Left cardiac atrium (tissue), 4 donors: ENCODE results near the gene TEDC2. TPM values are rescaled to one million over a fixed set of nuclear protein-coding genes. Genes with fewer than 3 reads are reported as not detected.
A peak's percentile ranks its signal among the peaks of the same experiment; 100 is the strongest.

Source experiments
- ATAC-seq, 2 donors: fragments of 200-7000 bp; cut with Tn5 transposase; one replicate each; pipeline ENCODE4 v1.9.1; 2020; ENCODE audit warnings: mild to moderate bottlenecking in 2 of 2, moderate library complexity in 2 of 2
- DNase-seq: peaks from one replicate; pipeline ENCODE4 v3.0.0-alpha.2; 2020
- intact Hi-C, 2 donors: fragments of 100-400 bp; cut with DNase I; formaldehyde crosslinking; loops; one replicate each; pipeline versions ENCODE4 v1.14.1 to v1.15.1; 2022 to 2023
- total RNA-seq, 2 donors: library from RNA; stranded (reverse); fragmentation: NEBNext Ultra II Directional; extraction: Animal tissue kit (Norgen Biotek cat#: 25700); gene quantifications; one replicate each; pipeline ENCODE4 v1.2.1, GENCODE V29; 2021
- donor health status: DM: no; HTN: yes; CAD: no.
- donor health status: DM: no; HTN: yes; CAD: no; lungs with severe emphysema.
- donor health status: DM: yes; HTN: yes; CAD: no.
- donor health status: Dilated cardiomyopathy.

Gene TEDC2
- total RNA-seq, 2 donors from 2014 or later = 0.47 to 2.8 TPM

- DNase-seq (no peak), ATAC-seq (peak in 1 of 2 donors; percentile 20)
- intact Hi-C loops = no loop called here
These were observed 842 bp upstream of the TEDC2 start for GRCh38 chr16:2458887-2459646.

- intact Hi-C loops = no loop called here
- ATAC-seq (no peak), DNase-seq (no peak)
These were observed 443 bp downstream of the TEDC2 start for GRCh38 chr16:2460391-2460713.

DNA sequence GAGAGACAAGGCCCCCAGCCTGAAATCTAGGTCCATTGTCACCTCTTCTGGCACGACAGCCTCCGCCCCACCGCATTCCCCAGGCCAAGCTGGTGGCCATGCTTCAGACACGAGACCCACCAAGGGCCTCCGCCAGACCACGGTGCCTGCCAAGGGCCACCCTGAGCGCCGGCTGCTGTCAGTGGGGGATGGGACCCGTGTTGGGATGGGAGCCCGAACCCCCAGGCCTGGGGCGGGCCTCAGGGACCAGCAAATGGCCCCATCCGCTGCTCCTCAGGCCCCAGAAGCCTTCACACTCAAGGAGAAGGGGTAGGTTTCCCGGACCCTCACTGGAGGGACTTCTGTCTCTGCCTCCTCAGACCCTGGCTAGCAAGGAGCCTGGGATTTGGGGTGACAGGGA lies 1.0 kb downstream of the TEDC2 start:
- intact Hi-C loops = no loop called here

GRCh38 chr16:2462031-2462866 lies 2.3 kb downstream of the TEDC2 start:
- intact Hi-C loops = no loop called here
- ATAC-seq (no peak), DNase-seq (no peak)

More for the DNA sequence above, 1.0 kb downstream of the TEDC2 start:
- DNase-seq (no peak), ATAC-seq (no peak)

- ATAC-seq = no peak
- intact Hi-C loops = no loop called here
- DNase-seq = no peak
These were observed 4.4 kb downstream of the TEDC2 start for GRCh38 chr16:2464333-2464732.

GRCh38 chr16:2465653-2466415 lies 5.9 kb downstream of the TEDC2 start:
- intact Hi-C loops = no loop called here
- DNase-seq = no peak
- ATAC-seq = no peak

GRCh38 chr16:2466667-2467527 lies 7.0 kb downstream of the TEDC2 start:
- intact Hi-C loops = no loop called here
- DNase-seq (no peak), ATAC-seq (no peak)

DNA sequence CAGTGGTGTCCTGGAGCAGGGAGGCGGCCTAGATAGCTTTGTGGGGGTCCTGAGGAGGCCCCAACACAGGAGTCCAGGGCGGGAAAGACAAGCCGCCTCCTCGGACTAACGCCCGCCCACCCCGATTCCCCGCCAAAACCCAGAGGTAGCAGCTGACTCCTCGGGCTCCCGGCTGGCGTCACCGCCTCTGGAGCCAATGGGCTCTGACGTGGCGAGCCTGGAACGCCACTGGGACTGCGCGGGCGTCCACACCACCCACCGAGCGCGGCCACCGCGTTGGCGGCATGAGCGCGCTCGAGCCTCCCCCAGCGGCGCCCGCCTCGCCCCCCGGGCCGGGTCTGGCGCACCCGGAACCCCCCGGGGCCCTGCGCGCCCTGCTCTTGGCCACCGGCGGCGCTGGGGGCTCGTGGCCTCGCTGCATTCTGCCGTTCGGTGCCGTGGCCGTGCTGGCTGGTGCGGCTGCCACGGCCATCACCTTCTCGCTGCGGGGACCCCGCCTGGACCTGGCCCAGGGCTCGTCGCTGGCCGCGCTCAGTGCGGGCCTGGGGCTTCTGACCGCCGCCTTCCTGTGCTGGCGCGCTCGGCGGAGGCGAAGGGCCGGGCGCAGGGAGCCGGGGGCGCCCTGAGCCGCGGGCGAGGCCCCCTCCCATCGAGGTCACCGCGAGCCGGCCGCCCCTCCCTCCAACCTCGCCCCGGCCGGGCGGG lies 7.8 kb downstream of the TEDC2 start:
- DNase-seq (peak; percentile 90), ATAC-seq (peak; percentile 76 to 84)
- intact Hi-C loops = no loop called here

- no peak for DNase-seq
- peak; percentile 9 to 39 for ATAC-seq
- intact Hi-C loops = no loop called here
These were observed 8.4 kb downstream of the TEDC2 start for GRCh38 chr16:2468233-2468724.

DNA sequence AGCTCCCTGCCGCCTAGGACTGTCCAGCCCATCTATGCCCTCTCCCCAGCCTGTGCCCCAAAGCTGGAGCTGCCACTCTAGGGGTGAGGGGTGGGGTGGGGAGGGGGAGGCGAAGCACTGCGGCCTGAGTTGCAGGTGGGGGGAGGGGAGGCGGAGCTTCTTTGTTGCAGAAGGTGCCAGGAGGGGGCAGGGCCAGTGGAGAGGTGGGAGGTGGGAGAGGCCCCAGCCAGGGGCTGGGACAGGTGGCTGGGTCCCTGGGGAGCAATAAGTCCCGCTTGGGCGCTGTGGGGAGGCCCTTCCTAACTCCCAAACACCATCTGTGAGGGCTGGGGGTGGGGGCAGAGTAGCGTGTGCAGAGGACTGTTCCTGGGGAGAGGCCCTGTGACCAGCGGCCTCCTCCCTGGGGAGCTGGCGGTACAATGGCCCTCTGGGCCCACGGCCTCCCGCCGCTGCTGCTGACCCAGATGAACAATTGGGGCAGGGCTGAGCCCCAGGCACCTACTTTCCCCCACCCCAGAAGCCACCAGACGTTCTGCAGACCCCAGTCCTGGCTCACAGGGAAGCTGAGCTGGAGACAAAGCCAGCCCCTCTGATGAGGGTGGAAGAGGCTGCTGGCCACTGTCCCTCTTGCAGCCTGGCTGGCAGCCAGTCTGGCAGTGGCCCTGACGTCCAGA lies 9.0 kb downstream of the TEDC2 start:
- DNase-seq (no peak), ATAC-seq (peak; percentile 3 to 9)
- intact Hi-C loops = no loop called here

- DNase-seq (no peak), ATAC-seq (no peak)
- intact Hi-C loops = no loop called here
These were observed 9.7 kb downstream of the TEDC2 start for GRCh38 chr16:2469399-2470233.

DNA sequence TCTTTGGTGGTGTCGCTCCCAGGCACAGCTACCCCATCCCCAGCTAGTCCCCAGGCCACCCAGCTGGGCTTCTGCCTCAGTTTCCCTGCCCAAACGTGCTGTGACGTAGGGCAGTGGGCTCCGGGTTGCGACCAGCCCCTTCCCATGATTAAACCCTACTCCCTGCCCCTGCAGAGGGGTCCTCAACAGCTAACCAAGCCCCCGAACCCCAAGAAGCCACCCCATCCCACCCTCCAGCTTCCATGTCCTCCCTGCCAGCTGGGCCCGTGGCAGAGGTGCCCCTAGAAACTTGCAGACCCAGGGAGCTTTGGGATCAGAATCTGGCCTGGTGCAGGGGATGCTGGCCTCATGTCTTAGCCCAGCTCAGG lies 10.3 kb downstream of the TEDC2 start:
- DNase-seq (no peak), ATAC-seq (no peak)
- intact Hi-C loops = no loop called here

DNA sequence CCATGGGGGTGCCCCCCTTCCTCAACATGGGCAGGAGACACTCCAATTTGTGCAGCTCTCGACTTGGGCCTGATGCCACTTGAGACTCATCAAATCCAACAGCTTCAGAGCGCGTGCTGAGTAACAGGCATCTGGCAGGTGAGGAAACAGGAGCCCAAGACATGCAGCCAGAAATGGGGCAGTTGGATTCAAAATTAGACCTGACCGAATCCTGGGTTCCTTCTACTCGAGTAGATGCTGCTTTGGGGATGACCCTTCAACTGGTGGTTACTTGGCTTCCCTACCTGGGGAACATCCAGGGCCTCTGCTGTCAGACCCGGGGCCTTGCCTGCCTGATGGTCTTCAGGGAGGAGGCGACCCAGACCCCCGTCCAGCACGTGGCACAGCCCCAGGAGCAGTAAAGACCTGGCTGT lies 10.7 kb downstream of the TEDC2 start:
- no peak for ATAC-seq
- intact Hi-C loops = no loop called here
- DNase-seq = no peak

GRCh38 chr16:2471016-2471652 lies 11.2 kb downstream of the TEDC2 start, which contains the start of gene NTN3:
NTN3 (plus strand) TSS chr16:2471297; CDS start chr16:2471702, 405 bp downstream.
- intact Hi-C loops = no loop called here
- DNase-seq (no peak), ATAC-seq (peak in 1 of 2 donors; percentile 2)

DNA sequence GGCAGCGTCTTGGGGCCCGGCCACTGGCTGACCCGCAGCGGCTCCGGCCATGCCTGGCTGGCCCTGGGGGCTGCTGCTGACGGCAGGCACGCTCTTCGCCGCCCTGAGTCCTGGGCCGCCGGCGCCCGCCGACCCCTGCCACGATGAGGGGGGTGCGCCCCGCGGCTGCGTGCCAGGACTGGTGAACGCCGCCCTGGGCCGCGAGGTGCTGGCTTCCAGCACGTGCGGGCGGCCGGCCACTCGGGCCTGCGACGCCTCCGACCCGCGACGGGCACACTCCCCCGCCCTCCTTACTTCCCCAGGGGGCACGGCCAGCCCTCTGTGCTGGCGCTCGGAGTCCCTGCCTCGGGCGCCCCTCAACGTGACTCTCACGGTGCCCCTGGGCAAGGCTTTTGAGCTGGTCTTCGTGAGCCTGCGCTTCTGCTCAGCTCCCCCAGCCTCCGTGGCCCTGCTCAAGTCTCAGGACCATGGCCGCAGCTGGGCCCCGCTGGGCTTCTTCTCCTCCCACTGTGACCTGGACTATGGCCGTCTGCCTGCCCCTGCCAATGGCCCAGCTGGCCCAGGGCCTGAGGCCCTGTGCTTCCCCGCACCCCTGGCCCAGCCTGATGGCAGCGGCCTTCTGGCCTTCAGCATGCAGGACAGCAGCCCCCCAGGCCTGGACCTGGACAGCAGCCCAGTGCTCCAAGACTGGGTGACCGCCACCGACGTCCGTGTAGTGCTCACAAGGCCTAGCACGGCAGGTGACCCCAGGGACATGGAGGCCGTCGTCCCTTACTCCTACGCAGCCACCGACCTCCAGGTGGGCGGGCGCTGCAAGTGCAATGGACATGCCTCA lies 12.0 kb downstream of the TEDC2 start:
- intact Hi-C loops = no loop called here
- no peak for ATAC-seq
- DNase-seq = no peak

GRCh38 chr16:2472488-2472864 lies 12.6 kb downstream of the TEDC2 start:
- ATAC-seq = no peak
- intact Hi-C loops = no loop called here
- no peak for DNase-seq
